DMS 273 (cell line): ENCODE results near the gene GRID1.
A peak's percentile ranks its signal among the peaks of the same experiment; 100 is the strongest.
"Not testable (repeated sequence)": the region's sequence is repeated elsewhere in the genome, so short reads cannot be mapped to it uniquely, and the experiment has no call there.

ENCODE experiments used
- DNase-seq: peaks from one replicate; lab custom pipeline; 2025; ENCODE audit not compliant: unreplicated experiment; lab: John Stamatoyannopoulos, UW

The GRID1 gene

DNA sequence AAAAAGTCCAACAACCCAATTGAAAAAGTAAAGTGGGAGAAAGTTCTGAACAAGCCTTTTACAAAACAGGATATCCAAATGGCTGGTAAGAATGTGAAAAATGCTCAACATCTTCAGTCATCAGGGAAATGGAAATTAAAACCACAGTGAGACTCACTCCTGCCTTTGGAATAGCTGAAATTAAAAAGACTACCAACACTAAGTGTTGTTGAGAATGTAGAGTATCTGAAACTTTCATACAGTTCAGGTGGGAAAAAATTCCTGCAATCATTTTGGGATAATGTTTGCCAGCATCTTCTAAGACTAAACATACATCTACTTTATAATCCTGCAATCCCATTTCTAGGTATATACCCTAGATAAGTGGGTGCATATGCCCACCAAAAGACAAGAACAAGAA lies 395.1 kb downstream of the GRID1 start:
- DNase-seq = no peak

GRCh38 chr10:85967594-85967993 lies 399.0 kb downstream of the GRID1 start:
- DNase-seq = no peak

GRCh38 chr10:85961479-85962067 lies 405.0 kb downstream of the GRID1 start:
- no peak for DNase-seq

DNA sequence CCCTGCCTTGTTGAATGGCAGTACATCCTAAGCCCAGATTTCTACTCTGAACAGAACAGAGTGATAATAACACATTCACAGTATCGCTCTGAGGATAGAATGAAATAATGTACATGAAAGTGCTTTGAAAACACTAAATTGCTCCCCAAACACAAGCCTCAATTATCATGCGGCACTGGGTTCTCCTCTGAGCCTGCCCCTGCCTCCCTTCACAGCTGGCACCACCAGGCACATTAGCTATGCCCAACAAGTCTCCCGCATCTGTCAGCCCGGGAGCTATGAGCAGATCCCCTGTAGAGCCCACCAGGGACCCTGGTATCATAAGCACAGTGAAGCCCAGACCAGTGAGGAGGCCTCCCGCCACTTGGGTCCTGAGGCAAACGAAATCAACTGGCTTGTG lies 405.5 kb downstream of the GRID1 start:
- DNase-seq = no peak

- DNase-seq = no peak
These were observed 407.4 kb downstream of the GRID1 start for GRCh38 chr10:85959239-85959638.

DNA sequence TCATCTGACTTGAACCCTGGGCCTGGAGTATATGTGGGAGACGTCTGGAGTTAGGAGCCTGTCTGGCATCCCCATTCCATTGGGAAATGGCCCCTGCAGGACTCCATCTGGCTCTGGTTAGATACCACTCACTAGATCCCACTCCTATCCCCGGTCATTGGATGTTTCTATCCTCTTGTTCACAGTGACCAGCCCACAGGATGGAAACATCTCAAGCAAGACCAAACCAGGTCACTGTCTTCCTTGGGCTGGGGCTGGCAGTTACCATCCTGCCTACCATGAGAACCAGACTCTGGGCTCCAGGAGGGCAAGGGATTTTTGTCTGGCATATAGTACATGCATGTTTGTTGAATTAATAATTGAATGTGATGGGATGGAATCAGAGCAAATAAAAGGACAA lies 415.7 kb downstream of the GRID1 start:
- no peak for DNase-seq

- no peak for DNase-seq
These were observed 419.8 kb downstream of the GRID1 start for GRCh38 chr10:85946713-85947326.

DNA sequence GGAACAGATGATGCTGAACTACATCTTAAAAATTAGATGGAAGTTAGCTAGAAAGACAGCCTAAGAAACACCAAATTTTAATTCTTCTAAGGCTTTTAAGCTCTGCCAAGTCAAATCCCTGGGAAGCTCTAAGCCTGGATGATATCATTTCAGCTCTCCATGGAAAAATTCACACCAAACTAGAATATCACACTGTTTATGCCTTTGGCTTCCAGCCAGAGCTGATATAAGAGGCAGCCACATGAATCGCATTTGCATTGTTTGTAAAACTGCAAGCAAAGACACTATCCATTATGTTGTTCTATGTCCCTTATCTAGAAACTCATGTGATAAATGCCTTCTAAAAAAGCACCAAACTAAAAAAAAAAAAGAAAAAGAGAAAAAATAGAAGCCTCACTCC lies 430.4 kb downstream of the GRID1 start:
- no peak for DNase-seq

DNA sequence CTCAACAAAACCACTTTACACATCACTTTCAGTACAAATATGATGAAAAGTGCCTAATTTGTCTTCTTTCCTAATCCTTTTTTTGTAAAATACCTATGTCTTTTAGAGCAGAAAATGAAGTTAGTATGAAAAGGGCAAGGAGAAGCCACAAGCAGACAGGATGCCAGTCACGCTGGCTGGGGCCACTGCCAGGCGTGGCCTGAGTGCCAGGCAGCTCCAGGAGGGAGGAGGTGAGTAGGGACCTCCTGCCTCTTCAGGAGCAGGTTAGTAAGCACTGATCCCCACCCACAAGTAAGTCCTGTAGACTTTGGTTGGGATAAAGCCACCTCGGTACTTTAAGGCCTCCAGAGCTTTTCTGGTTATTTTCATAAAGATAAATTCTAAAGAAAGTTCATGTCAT lies 432.0 kb downstream of the GRID1 start:
- DNase-seq = no peak

DNA sequence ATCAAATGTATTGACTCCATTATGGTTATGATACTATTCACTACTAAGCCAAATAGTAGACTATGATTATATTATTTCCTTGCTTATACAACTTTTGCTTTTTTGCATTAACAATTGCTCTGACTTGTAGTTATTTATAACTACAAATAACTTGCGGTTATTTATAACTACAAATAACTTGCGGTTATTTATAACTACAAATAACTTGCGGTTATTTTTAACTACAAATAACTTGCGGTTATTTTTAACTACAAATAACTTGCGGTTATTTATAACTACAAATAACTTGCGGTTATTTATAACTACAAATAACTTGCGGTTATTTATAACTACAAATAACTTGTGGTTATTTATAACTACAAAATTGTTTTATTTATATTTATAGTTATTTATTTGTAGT lies 436.6 kb downstream of the GRID1 start:
- DNase-seq = not testable (repeated sequence)

GRCh38 chr10:85927952-85928665 lies 438.5 kb downstream of the GRID1 start:
- DNase-seq = no peak

GRCh38 chr10:85926986-85927385 lies 439.6 kb downstream of the GRID1 start:
- no peak for DNase-seq

GRCh38 chr10:85926136-85926535 lies 440.5 kb downstream of the GRID1 start:
- DNase-seq = no peak

- DNase-seq = no peak
These were observed 441.3 kb downstream of the GRID1 start for GRCh38 chr10:85925201-85925750.

GRCh38 chr10:85924382-85925102 lies 442.1 kb downstream of the GRID1 start:
- no peak for DNase-seq

DNA sequence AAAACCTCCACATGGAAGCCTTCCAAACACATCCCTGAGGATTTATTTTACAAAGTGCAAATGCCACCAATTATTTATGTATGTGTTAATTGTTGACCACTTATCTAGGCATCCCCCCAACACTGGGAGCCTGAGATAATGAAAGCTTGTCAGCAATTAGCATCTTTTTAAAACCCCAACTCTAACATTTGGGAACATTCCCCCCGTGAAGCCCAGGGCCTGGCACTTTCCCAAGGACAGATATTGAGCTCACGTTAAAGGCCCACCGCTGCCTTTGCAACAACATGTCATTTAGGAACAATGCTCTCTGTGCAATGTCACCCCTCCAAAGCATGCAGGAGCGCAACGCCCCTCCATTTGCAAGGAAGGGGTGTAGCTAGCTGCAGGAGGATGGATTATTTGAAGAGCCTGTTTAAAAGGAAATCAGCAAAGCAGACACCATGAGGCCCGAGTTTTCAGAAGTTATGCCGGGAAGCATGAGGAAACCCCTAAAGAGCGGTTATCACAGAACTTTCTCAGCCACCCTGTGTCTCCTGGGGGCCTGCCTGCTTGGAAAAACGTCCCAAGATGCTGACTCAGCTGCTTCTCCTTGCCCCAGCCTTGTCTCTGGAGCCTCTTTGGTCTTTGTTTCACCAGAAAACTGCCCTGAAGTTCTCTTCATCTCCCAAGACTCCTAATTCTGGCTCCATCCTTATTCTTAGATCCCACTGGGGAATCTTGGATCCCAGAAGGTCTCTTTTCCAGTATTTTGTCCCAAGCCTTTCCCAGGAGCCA lies 444.1 kb downstream of the GRID1 start:
- DNase-seq = no peak

- DNase-seq = no peak
These were observed 444.8 kb downstream of the GRID1 start for GRCh38 chr10:85921789-85922188.

DNA sequence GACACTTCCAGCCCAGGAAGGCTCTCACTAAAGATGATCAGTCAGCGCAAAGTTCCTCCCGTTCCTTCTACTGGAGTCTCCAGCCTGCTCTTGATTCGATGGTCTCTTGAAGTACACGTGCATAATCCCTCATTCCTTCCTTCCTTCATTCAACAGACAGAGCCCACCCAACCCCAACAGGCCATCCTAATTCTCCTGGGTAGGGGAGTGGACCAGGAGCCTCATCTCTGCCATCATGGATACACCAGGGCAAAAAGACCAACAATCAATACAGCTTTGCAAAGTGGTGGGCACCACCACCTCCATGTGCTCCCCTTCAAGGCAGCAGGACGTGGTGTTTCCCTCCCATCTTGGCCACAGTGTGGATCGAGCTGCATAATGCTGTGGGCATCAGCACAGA lies 446.3 kb downstream of the GRID1 start:
- DNase-seq = no peak

GRCh38 chr10:85919491-85920021 lies 447.0 kb downstream of the GRID1 start:
- peak; percentile 16 for DNase-seq

DNA sequence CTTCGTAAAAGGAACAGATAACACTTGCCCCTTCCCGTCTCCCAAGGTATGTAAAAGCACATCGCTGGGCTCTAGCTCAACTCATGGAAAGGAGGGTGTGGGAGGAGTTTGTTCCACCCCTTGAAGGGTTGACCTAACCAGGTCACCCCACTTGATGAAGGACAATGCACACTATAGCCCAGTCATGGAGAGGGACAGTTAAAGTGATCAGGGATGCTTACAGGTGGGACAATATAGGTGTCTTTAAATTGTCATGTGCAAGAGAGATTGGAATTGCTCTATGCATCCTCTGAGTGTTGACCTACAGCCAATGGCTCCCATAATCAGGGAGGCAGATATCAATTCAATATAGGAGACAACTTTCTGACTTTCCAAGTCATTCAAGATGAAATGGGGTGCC lies 448.2 kb downstream of the GRID1 start:
- no peak for DNase-seq

GRCh38 chr10:85917601-85918000 lies 449.0 kb downstream of the GRID1 start:
- no peak for DNase-seq
